Gastrocnemius medialis (tissue), 4 donors: ENCODE data around the gene ZNF322. TPM values are rescaled to one million over a fixed set of nuclear protein-coding genes. Genes with fewer than 3 reads are reported as not detected.

Experiments used
- ATAC-seq, 2 donors: fragments of 150-250 bp; one replicate each; pipeline ENCODE4 v1.9.1; 2016
- DNase-seq, 2 donors: peaks; one replicate each; pipeline ENCODE4 v3.0.0-alpha.2; 2019
- H3K27ac ChIP-seq, 4 donors: fragments of 200-600 bp; sonication (generic); 1 replicate in 1 of 4; 2 replicates in 3 of 4; pipeline ENCODE4 v1.5.1; 2016 to 2018; ENCODE audit warnings: mild to moderate bottlenecking in 2 of 4, moderate library complexity in 1 of 4
- H3K27me3 ChIP-seq, 3 donors: fragments of 200-600 bp; sonication (generic) in 2 of 3; 1 replicate in 1 of 3; 2 replicates in 2 of 3; pipeline versions ENCODE4 v1.5.1 to v1.6.0; 2016 to 2019; ENCODE audit warnings: mild to moderate bottlenecking in 1 of 3, moderate library complexity in 1 of 3
- H3K36me3 ChIP-seq, 2 donors: fragments of 200-600 bp; sonication (generic) in 1 of 2; one replicate each; pipeline ENCODE4 v1.5.1; 2017 to 2018
- H3K4me1 ChIP-seq, 2 donors: fragments of 200-600 bp; sonication (generic) in 1 of 2; one replicate each; pipeline ENCODE4 v1.5.1; 2016 to 2017; ENCODE audit warnings: mild to moderate bottlenecking in 2 of 2
- H3K4me3 ChIP-seq, 4 donors: fragments of 200-600 bp; sonication (generic) in 3 of 4; 1 replicate in 1 of 4; 2 replicates in 3 of 4; pipeline ENCODE4 v1.5.1; 2016 to 2019; ENCODE audit warnings: mild to moderate bottlenecking in 2 of 4
- H3K9me3 ChIP-seq, 3 donors: fragments of 200-600 bp; sonication (generic) in 2 of 3; 1 replicate in 1 of 3; 2 replicates in 2 of 3; pipeline ENCODE4 v1.5.1; 2016 to 2019
- POLR2A ChIP-seq, 2 donors: fragments of 450-650 bp; IDR thresholded peaks; one replicate each; pipeline ENCODE4 v1.6.1; 2017; ENCODE audit warnings: antibody characterized with exemption in 2 of 2, mild to moderate bottlenecking in 2 of 2, moderate library complexity in 2 of 2
- in situ Hi-C, 4 donors: fragments of 200-750 bp; cut with MboI; loops; one replicate each; pipeline versions ENCODE4 v1.15.0 to v1.8.0; 2017; ENCODE audit warnings: low sequenced_read_pairs in 4 of 4
- intact Hi-C: fragments of 100-400 bp; cut with DNase I; formaldehyde crosslinking; loops from one replicate; pipeline ENCODE4 v1.15.1; 2023; ENCODE audit warnings: low total_unique reads
- total RNA-seq, 4 donors: library from RNA; depleted of rRNA; stranded (reverse); fragments of >200 nt; gene quantifications; one replicate each; pipeline versions ENCODE4 v1.1.0 to v1.2.3, GENCODE V29; 2016
- TF ChIP-seq, protein P1 (sequence below), 5 experiments: fragments of 450-650 bp in 3 of 5; fragments of 200-600 bp in 2 of 5; sonication (generic) in 2 of 5; IDR thresholded peaks in 4 of 5; conservative IDR thresholded peaks in 1 of 5; 1 replicate in 4 of 5; 2 replicates in 1 of 5; pipeline ENCODE4 v1.5.1; 2016 to 2019; ENCODE audit warnings: antibody characterized with exemption in 5 of 5, mild to moderate bottlenecking in 3 of 5, moderate library complexity in 3 of 5

ZNF322 gene
- total RNA-seq, 4 donors from 2014 or later = 5.1 to 10.8 (median 8.7) TPM

DNA sequence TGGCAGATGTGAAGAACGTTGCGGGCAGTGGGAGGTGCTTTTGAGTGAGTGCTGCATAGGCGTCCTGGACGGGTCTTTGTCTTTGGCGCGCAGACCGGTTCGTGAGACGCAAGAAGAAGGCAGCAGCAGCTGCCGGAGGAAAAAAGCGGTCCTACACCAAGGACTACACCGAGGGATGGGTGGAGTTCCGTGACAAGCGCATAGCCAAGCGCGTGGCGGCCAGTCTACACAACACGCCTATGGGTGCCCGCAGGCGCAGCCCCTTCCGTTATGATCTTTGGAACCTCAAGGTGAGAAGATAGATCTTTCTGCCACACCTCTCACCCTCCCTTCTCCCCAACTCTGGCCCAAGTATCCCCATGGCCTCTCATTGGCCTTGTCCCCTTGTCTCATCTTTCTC is 61.7 kb downstream of the ZNF322 start:
- no peaks in the 10 kb centered on the region for H3K9me3 ChIP-seq
- peaks cover 11 to 19% of the 10 kb centered on the region in 2 donors for H3K4me1 ChIP-seq
- intact Hi-C loops (loop anchor here (5.0 to 10.0 kb wide), 4 partner anchors 41 to 534 kb away; a partner anchor contains a TSS), in situ Hi-C loops (loop anchor here in 3 of 4 donors (5.0 to 10.0 kb wide), 4 partner anchors 253 to 423 kb away; no protein-coding TSS in a partner anchor)
- ATAC-seq (no peak), DNase-seq (no peak)
- TF ChIP-seq, protein P1, sequence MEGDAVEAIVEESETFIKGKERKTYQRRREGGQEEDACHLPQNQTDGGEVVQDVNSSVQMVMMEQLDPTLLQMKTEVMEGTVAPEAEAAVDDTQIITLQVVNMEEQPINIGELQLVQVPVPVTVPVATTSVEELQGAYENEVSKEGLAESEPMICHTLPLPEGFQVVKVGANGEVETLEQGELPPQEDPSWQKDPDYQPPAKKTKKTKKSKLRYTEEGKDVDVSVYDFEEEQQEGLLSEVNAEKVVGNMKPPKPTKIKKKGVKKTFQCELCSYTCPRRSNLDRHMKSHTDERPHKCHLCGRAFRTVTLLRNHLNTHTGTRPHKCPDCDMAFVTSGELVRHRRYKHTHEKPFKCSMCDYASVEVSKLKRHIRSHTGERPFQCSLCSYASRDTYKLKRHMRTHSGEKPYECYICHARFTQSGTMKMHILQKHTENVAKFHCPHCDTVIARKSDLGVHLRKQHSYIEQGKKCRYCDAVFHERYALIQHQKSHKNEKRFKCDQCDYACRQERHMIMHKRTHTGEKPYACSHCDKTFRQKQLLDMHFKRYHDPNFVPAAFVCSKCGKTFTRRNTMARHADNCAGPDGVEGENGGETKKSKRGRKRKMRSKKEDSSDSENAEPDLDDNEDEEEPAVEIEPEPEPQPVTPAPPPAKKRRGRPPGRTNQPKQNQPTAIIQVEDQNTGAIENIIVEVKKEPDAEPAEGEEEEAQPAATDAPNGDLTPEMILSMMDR (IDR thresholded peaks at IDR 0.05 in 4 of 5, conservative IDR thresholded peaks at IDR 0.05 in 1 of 5) = no peak
- no peak for TF ChIP-seq POLR2A (IDR thresholded peaks at IDR 0.05)
- H3K36me3 ChIP-seq = peaks cover 0 to 26% of the 10 kb centered on the region in 2 donors
- H3K4me3 ChIP-seq = peak overlapping the region; percentile 82 to 97 (median 90)
- H3K27me3 ChIP-seq = peaks cover 12 to 18% (median 18%) of the 10 kb centered on the region in 3 donors
- H3K27ac ChIP-seq = peak overlapping the region; percentile 86 to 93 (median 90)

DNA sequence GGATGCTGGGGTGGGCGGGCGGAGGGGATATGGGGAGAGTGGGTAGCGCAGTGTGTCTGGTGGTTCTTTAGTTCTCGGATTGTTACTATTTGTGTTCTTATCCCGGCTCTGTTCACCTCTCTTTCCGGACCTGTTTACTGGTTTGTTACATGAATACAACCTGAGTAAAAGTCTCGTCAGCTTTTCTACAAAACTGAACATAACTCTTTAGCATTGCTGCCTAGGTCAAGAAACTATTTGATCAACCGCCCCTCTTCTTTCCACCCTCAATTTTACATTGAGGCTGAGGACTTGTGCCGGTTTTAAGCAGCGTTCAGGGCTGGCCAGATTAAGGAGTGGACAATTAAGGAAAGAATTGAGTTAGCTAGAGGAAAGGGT is 62.2 kb downstream of the ZNF322 start:
- Histone ChIP-seq H3K27ac (peak overlapping the region; percentile 86 to 93 (median 90)), H3K27me3 (peaks cover 17 to 23% (median 22%) of the 10 kb centered on the region in 3 donors)
- in situ Hi-C loops = loop anchor here in 3 of 4 donors (5.0 to 10.0 kb wide), 4 partner anchors 253 to 423 kb away; no protein-coding TSS in a partner anchor

DNA sequence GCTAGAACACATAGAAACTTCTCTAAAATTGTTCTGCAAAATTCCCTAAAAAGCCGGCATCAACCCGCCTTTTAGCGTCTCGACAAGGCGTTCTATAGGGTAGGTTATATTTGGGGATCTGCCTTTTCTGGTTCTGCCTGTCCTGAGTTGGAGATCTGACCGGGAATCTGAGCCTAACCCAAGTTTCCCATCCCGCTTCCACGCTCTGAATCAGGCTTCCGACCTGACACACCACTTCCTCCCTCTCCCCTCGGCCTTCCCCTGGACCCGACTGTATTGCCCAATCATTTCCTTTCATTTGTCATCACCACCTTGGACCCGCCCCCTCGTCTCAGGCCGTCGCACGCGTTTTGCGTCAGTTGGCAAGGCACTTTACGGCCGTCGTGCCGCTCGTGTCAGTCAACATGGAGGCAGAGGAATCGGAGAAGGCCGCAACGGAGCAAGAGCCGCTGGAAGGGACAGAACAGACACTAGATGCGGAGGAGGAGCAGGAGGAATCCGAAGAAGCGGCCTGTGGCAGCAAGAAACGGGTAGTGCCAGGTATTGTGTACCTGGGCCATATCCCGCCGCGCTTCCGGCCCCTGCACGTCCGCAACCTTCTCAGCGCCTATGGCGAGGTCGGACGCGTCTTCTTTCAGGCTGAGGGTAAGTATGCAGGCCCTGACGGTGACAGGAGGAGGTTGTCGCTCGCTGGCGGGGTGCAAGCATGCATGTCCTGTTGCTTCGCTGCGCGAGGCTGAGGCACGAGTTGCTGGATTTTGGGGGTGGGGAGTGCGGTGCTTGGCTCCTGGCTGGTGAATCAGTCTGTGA is 62.8 kb downstream of the ZNF322 start, which contains the start of gene ABT1:
ABT1 (plus strand) TSS at position 375 of the 810 bp plus-strand sequence; CDS start at position 405, 30 bp downstream.
- DNase-seq (peak; percentile 96 to 98), ATAC-seq (peak; percentile 98 to 99)
- H3K4me1 ChIP-seq = peaks cover 11 to 19% of the 10 kb centered on the region in 2 donors
- intact Hi-C loops = loop anchor here (1.0 to 10.0 kb wide), 8 partner anchors 39 to 536 kb away; partner anchors contain the start of gene ZNF322
- H3K27me3 ChIP-seq = peaks cover 21 to 27% (median 23%) of the 10 kb centered on the region in 3 donors
- peaks cover 0 to 26% of the 10 kb centered on the region in 2 donors for H3K36me3 ChIP-seq
- peak within 1 kb of the TSS; percentile 86 to 93 (median 90) for H3K27ac ChIP-seq
- TF ChIP-seq, protein P1 (IDR thresholded peaks at IDR 0.05 in 4 of 5, conservative IDR thresholded peaks at IDR 0.05 in 1 of 5) = peak in 1 of 5 experiments; percentile 31
- peak; percentile 58 to 66 for TF ChIP-seq POLR2A (IDR thresholded peaks at IDR 0.05)
- in situ Hi-C loops = loop anchor here in 3 of 4 donors (5.0 to 10.0 kb wide), 4 partner anchors 252 to 422 kb away; no protein-coding TSS in a partner anchor
- H3K4me3 ChIP-seq = peak within 1 kb of the TSS; percentile 82 to 97 (median 90)
- no peaks in the 10 kb centered on the region for H3K9me3 ChIP-seq

More for the DNA sequence above, 62.2 kb downstream of the ZNF322 start:
- intact Hi-C loops = loop anchor here (5.0 to 10.0 kb wide), 4 partner anchors 40 to 535 kb away; a partner anchor contains a TSS
- DNase-seq (no peak), ATAC-seq (no peak)
- Histone ChIP-seq H3K36me3 (peaks cover 0 to 26% of the 10 kb centered on the region in 2 donors), H3K9me3 (no peaks in the 10 kb centered on the region), H3K4me1 (peaks cover 11 to 19% of the 10 kb centered on the region in 2 donors), H3K4me3 (peak overlapping the region; percentile 82 to 97 (median 90))
- no peak for TF ChIP-seq POLR2A (IDR thresholded peaks at IDR 0.05)
- TF ChIP-seq, protein P1 (IDR thresholded peaks at IDR 0.05 in 4 of 5, conservative IDR thresholded peaks at IDR 0.05 in 1 of 5) = no peak

DNA sequence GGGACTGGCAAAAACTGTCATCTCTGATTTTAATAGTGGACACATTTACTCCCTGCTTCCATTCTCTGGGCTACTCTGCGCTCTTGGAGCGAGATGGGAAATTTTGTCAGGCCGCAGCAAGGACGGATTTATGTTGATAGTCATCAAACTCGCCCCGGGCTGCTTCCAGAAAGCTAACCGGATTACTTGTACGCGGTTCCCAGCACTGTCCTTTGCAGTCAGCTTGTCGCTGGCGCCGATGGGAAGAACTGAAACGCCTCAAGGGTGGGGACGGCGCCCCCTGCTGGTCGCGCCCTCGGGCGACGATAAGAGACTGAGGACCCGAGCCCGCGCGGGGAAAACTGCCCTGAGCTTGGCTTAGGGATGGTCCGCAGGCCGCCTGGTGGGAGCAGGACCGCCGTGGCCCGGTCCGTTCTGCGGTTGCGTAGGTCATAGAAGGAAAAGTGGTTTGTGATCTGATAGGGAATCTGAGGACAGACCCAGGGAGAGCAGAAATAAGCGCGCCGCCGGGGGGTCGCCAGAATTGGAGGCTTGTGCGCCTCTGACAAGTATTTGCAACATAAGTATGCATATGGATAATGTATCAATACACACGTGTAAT is 63.8 kb downstream of the ZNF322 start:
- H3K27ac ChIP-seq = peak overlapping the region; percentile 86 to 93 (median 90)
- TF ChIP-seq, protein P1 (IDR thresholded peaks at IDR 0.05 in 4 of 5, conservative IDR thresholded peaks at IDR 0.05 in 1 of 5) = peak; percentile 91 to 98 (median 96)
- no peak for TF ChIP-seq POLR2A (IDR thresholded peaks at IDR 0.05)
- peak; percentile 77 to 83 for ATAC-seq
- H3K4me3 ChIP-seq = peak overlapping the region; percentile 82 to 97 (median 90)
- H3K9me3 ChIP-seq = no peaks in the 10 kb centered on the region
- in situ Hi-C loops (loop anchor here in 3 of 4 donors (5.0 to 10.0 kb wide), 4 partner anchors 251 to 421 kb away; no protein-coding TSS in a partner anchor), intact Hi-C loops (loop anchor here (1.0 to 10.0 kb wide), 9 partner anchors 23 to 537 kb away; partner anchors contain the start of gene ZNF322)
- H3K36me3 ChIP-seq = peaks cover 0 to 26% of the 10 kb centered on the region in 2 donors
- DNase-seq = peak; percentile 82 to 89
- H3K27me3 ChIP-seq = peaks cover 23 to 30% (median 29%) of the 10 kb centered on the region in 3 donors
- H3K4me1 ChIP-seq = peaks cover 11 to 19% of the 10 kb centered on the region in 2 donors
